Measurements from ENCODE around the gene ATP2B2.

- no peak for TF ChIP-seq EZH2 (IDR thresholded peaks at IDR 0.05)
- no peak for TF ChIP-seq CTCF (IDR thresholded peaks at IDR 0.05)
- TF ChIP-seq EZH2phosphoT487 (IDR thresholded peaks at IDR 0.05), result no peak
Observed at GRCh38 chr3:10371167-10371566, 134.2 kb downstream of the ATP2B2 start.
